ENCODE results near the gene ATRAID. TPM values are rescaled to one million over a fixed set of nuclear protein-coding genes. Genes with fewer than 3 reads are reported as not detected.
"Not testable (repeated sequence)": the region's sequence is repeated elsewhere in the genome, so short reads cannot be mapped to it uniquely, and the experiment has no call there.

Gene ATRAID
- total and polyA plus RNA-seq, 9 donors: 123 to 318 (median 136) TPM

DNA sequence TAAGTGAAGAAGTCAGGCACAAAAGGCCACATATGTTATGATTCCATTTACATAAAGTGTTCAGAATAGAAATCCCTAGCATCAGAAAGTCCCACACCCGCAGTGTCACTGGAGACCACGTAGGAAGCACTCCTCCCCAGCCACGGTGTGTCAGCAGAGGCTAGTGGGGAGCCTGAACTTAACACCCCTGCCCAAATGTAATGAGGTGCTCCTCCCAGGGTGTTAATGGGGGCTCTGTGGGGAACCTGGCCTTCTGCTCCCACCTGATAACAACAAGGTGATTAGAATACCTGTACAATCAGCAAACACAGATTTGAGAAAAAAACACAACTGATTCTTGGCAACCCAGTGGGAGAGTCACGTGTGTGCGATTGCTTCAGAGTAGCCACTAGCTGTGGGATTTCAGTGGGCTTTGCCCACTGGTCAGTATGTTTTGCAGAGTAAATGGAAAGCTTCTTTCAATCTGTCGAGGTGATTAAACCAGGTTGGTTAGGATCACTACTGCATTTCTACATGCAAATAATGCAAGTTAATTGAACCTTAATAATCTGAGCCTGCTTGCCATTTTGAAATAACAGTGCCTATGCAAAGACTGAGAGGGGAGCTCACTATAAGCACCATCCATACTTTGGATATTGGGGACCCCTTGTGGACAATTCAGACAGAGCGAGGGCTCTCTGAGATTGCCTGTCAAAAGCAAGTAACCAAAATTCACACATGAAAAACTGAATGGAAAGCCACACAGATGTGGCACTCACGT, 20.6 kb upstream of the ATRAID start:
- TF ChIP-seq, protein P1, sequence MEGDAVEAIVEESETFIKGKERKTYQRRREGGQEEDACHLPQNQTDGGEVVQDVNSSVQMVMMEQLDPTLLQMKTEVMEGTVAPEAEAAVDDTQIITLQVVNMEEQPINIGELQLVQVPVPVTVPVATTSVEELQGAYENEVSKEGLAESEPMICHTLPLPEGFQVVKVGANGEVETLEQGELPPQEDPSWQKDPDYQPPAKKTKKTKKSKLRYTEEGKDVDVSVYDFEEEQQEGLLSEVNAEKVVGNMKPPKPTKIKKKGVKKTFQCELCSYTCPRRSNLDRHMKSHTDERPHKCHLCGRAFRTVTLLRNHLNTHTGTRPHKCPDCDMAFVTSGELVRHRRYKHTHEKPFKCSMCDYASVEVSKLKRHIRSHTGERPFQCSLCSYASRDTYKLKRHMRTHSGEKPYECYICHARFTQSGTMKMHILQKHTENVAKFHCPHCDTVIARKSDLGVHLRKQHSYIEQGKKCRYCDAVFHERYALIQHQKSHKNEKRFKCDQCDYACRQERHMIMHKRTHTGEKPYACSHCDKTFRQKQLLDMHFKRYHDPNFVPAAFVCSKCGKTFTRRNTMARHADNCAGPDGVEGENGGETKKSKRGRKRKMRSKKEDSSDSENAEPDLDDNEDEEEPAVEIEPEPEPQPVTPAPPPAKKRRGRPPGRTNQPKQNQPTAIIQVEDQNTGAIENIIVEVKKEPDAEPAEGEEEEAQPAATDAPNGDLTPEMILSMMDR (IDR thresholded peaks at IDR 0.05): peak; percentile 48 to 88 (median 74)
- no peak for TF ChIP-seq POLR2A (IDR thresholded peaks at IDR 0.05)
- intact Hi-C loops (cut with DNase I): loop anchor here (5.0 kb wide), 3 partner anchors 59 to 94 kb away; partner anchors contain the start of gene PREB (in 2 of the 4)
- Histone ChIP-seq H3K9me3 (no peaks in the 10 kb centered on the region), H3K27me3 (no peaks in the 10 kb centered on the region), H3K27ac (no peak overlapping the region), H3K36me3 (no peaks in the 10 kb centered on the region), H3K4me1 (ENCODE audit: insufficient read depth) (no peaks in the 10 kb centered on the region), H3K4me3 (no peak overlapping the region)
- peak in 4 of 5 donors; percentile 63 to 83 (median 72) for DNase-seq
- WGBS, 3 donors: 39 to 43% (median 40%) methylated on average over 8 of the region's 8 CpGs

DNA sequence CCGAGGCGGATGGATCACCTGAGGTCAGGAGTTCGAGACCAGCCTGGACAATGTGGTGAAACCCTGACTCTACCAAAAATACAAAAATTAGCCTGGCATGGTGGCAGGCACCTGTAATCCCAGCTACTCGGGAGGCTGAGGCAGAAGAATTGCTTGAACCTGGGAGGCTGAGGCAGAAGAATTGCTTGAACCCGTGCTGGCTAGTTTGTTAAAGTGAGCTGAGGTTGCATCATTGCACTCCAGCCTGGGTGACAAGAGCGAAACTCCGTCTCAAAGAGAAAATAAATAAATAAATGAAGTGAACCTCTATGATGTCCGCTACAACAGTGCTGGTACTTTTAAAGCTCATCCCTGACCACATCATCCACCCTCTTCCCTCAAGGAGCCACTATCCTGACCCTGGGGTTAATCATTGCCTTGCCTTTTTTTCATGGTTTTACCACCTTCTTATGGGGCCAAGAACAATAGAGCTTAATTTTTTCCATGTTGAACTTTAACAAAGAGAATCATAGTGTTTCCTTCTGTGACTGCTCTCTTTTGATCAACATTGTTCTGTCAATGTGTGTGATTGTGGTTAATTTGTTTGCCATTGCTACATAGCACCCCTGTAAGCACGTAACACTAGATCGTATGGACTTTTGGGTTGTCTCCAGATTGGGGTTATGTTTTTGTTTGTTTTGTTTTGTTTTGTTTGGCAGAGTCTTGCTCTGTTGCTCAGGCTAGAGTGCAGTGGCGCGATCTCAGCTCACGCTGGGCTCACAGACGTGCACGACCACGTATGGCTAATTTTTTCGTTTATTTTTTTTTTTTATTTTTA, 17.1 kb upstream of the ATRAID start:
- H3K4me1 ChIP-seq (ENCODE audit: insufficient read depth): no peaks in the 10 kb centered on the region
- TF ChIP-seq POLR2A (IDR thresholded peaks at IDR 0.05) (no peak), EP300 (IDR thresholded peaks at IDR 0.05) (no peak)
- TF ChIP-seq, protein P1 (IDR thresholded peaks at IDR 0.05): no peak
- intact Hi-C loops (cut with DNase I): loop anchor here (5.0 kb wide), 3 partner anchors 62 to 97 kb away; partner anchors contain the start of gene PREB (in 2 of the 4)
- no peaks in the 10 kb centered on the region for H3K9me3 ChIP-seq
- no peaks in the 10 kb centered on the region for H3K27me3 ChIP-seq
- H3K27ac ChIP-seq: no peak overlapping the region
- H3K36me3 ChIP-seq: no peaks in the 10 kb centered on the region
- 55 to 75% (median 57%) methylated on average over 17 of the region's 17 CpGs for WGBS, 3 donors
- no peak for DNase-seq
- H3K4me3 ChIP-seq: no peak overlapping the region

DNA sequence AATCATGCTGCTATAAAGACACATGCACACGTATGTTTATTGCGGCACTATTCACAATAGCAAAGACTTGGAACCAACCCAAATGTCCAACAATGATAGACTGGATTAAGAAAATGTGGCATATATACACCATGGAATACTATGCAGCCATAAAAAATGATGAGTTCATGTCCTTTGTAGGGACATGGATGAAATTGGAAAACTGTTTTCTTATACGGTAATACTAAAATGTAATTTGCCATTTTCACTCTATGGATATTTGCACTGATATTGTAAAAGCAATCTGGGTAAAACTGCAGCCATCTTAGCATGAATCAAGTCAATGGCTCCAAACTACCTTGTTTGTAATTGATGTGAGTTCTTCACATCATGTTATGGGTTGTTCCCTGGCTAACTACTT, 16.0 kb upstream of the ATRAID start:
- H3K4me1 ChIP-seq (ENCODE audit: insufficient read depth); H3K4me3 ChIP-seq; H3K9me3 ChIP-seq; intact Hi-C loops (cut with DNase I); H3K36me3 ChIP-seq; H3K27me3 ChIP-seq; H3K27ac ChIP-seq; DNase-seq: not testable (repeated sequence)
- 89 to 95% (median 91%) methylated on average over 3 of the region's 3 CpGs for WGBS, 3 donors

DNA sequence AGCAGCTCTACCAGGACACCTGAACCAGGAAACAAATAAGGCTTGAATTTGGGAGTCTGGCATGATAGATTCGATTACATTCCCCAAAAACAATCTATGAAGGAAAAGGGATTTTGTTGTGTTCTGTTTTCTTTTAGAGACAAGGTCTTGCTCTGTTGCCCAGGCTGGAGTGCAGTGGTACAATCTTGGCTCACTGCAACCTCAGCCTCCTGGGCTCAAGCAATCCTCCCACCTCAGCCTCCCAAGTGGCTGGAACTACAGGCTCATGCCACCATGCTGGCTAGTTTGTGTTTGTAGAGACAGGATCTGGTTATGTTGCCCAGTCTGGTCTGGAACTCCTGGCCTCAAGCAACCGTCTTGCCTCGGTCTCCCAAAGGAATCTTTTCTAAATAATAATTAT, 13.8 kb upstream of the ATRAID start:
- 87 to 89% (median 88%) methylated on average over 3 of the region's 3 CpGs for WGBS, 3 donors
- H3K9me3 ChIP-seq; DNase-seq; H3K27ac ChIP-seq; H3K36me3 ChIP-seq; H3K4me3 ChIP-seq; H3K27me3 ChIP-seq; intact Hi-C loops (cut with DNase I); H3K4me1 ChIP-seq (ENCODE audit: insufficient read depth): not testable (repeated sequence)

DNA sequence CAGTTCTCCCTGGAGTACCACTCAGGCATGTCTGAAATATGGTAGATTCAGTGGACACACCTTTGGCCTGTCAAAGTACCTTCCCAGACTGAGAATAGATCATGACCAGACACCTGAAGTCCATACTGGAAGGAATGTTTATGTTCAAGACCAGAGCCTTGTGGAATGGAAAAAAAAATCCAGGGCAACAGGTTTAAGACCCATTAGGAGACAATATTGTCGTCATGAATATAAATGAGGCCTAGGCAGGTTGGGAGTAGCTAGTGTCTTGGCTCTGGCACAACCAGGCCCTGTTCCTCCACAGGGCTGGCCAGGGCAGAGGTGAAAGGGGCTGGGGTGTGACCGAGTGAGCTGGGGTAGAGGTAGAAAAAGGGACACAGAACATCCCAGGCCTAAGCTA, 13.2 kb upstream of the ATRAID start:
- Histone ChIP-seq H3K4me1 (ENCODE audit: insufficient read depth) (no peaks in the 10 kb centered on the region), H3K27ac (no peak overlapping the region), H3K36me3 (no peaks in the 10 kb centered on the region), H3K9me3 (no peaks in the 10 kb centered on the region), H3K27me3 (no peaks in the 10 kb centered on the region), H3K4me3 (no peak overlapping the region)
- 65 to 84% (median 81%) methylated on average over 2 of the region's 2 CpGs for WGBS, 3 donors
- intact Hi-C loops (cut with DNase I): no loop called here
- TF ChIP-seq, protein P1 (IDR thresholded peaks at IDR 0.05): no peak
- no peak for TF ChIP-seq POLR2A (IDR thresholded peaks at IDR 0.05)
- TF ChIP-seq EP300 (IDR thresholded peaks at IDR 0.05): no peak
- no peak for DNase-seq

Measured in ovary (tissue), 9 donors.